T-cell (primary cell): ENCODE data around the gene RPL27. TPM values are rescaled to one million over a fixed set of nuclear protein-coding genes. Genes with fewer than 3 reads are reported as not detected.

Experiments used
- ATAC-seq, 4 experiments: fragments of 200-7000 bp in 3 of 4; fragments of 150-1000 bp in 1 of 4; cut with Tn5 transposase; replicated peaks in 1 of 4; 1 replicate in 3 of 4; 2 replicates in 1 of 4; pipeline ENCODE4 v1.10.0; 2021; ENCODE audit warnings: moderate library complexity in 3 of 4, mild to moderate bottlenecking in 2 of 4, moderate number of reproducible peaks in 1 of 4
- CTCF ChIA-PET, 2 donors: fragments of 300-600 bp; sonication (Branson Sonifier 250); formaldehyde crosslinking; loops; one replicate each; lab custom pipeline; 2022; ENCODE audit warnings: antibody characterized with exemption in 2 of 2; lab: Charles Lee
- POLR2A ChIA-PET, 2 donors: fragments of 300-600 bp; sonication (Branson Sonifier 250); formaldehyde crosslinking; loops; one replicate each; lab custom pipeline; 2022; ENCODE audit warnings: antibody characterized with exemption in 2 of 2; lab: Charles Lee
- DNase-seq, 35 experiments: peaks; one replicate each; pipeline versions ENCODE4 v3.0.0 to v3.0.0-alpha.2; 2013 to 2023
- H3K27ac ChIP-seq: one replicate; pipeline ENCODE4 v1.5.1; 2013; ENCODE audit warnings: low read length
- H3K27me3 ChIP-seq, 2 experiments: replicated peaks in 1 of 2; 1 replicate in 1 of 2; 2 replicates in 1 of 2; pipeline versions ENCODE4 v1.6.1 to v1.7.0; 2013; ENCODE audit warnings: low read length in 1 of 2, mixed read lengths in 1 of 2; ENCODE audit not compliant: control insufficient read depth in 2 of 2, insufficient read depth in 2 of 2; ENCODE audit errors: extremely low read depth in 1 of 2
- H3K36me3 ChIP-seq, 2 donors: 1 replicate in 1 of 2; 2 replicates in 1 of 2; pipeline versions ENCODE4 v1.6.1 to v1.7.0; 2013; ENCODE audit warnings: low read length in 1 of 2; ENCODE audit not compliant: control insufficient read depth in 2 of 2, insufficient read depth in 1 of 2; ENCODE audit errors: extremely low read depth in 1 of 2
- H3K4me1 ChIP-seq, 2 experiments: 1 replicate in 1 of 2; 2 replicates in 1 of 2; pipeline versions ENCODE4 v1.6.1 to v1.7.0; 2013; ENCODE audit warnings: low read length in 2 of 2, mixed read lengths in 1 of 2; ENCODE audit not compliant: insufficient read depth in 2 of 2, control insufficient read depth in 1 of 2; ENCODE audit errors: extremely low read depth in 1 of 2
- H3K4me3 ChIP-seq, 2 donors: 1 replicate in 1 of 2; 2 replicates in 1 of 2; pipeline versions ENCODE4 v1.5.1 to v1.7.0; 2013; ENCODE audit warnings: mild to moderate bottlenecking in 2 of 2, low read length in 1 of 2, moderate library complexity in 1 of 2; ENCODE audit not compliant: control insufficient read depth in 1 of 2; ENCODE audit errors: extremely low read depth in 1 of 2
- H3K9me3 ChIP-seq: 2 replicates; pipeline ENCODE4 v1.7.0; 2013
- H3K27ac Mint-ChIP-seq, 2 donors: one replicate each; pipeline ENCODE4 v1.8.0; 2020 to 2021; ENCODE audit warnings: mild to moderate bottlenecking in 2 of 2, mixed read lengths in 2 of 2
- H3K27me3 Mint-ChIP-seq, 2 donors: one replicate each; pipeline ENCODE4 v1.8.0; 2021 to 2022; ENCODE audit warnings: mixed read lengths in 2 of 2
- H3K36me3 Mint-ChIP-seq: one replicate; pipeline ENCODE4 v1.8.0; 2021; ENCODE audit warnings: mixed read lengths
- H3K4me1 Mint-ChIP-seq, 3 donors: one replicate each; pipeline ENCODE4 v1.8.0; 2020 to 2022; ENCODE audit warnings: mixed read lengths in 3 of 3, mild to moderate bottlenecking in 1 of 3
- H3K4me3 Mint-ChIP-seq, 3 donors: one replicate each; pipeline ENCODE4 v1.8.0; 2020 to 2022; ENCODE audit warnings: mild to moderate bottlenecking in 3 of 3, mixed read lengths in 3 of 3, moderate library complexity in 3 of 3
- H3K9me3 Mint-ChIP-seq, 3 donors: one replicate each; pipeline ENCODE4 v1.8.0; 2020 to 2022; ENCODE audit warnings: mixed read lengths in 3 of 3
- WGBS: methylation state at CpG from one replicate; pipeline ENCODE4 v1.1.5; 2013; ENCODE audit warnings: missing lambda C conversion rate; ENCODE audit not compliant: insufficient coverage; 5-methylcytosine and 5-hydroxymethylcytosine counted together
- total RNA-seq, 35 experiments: library from RNA in 6 of 35; stranded (reverse) in 6 of 35; fragments of 120-200 nt in 1 of 35; gene quantifications; one replicate each; pipeline versions ENCODE4 v1.2.1 to v1.2.4 and lab custom pipeline; 2013 to 2026

RPL27 gene
- total RNA-seq, 5 donors from 2014 or later (not counting 1 experiment from before 2014, with no cell fraction given) = 1,254 to 1,790 (median 1,710) TPM

- H3K4me3 ChIP-seq = no peak overlapping the region
- peaks cover 18% of the 10 kb centered on the region for H3K36me3 Mint-ChIP-seq
- ChIA-PET CTCF (no interaction called here), POLR2A (interaction anchor here in 1 of 2 donors (0.6 kb wide), 1 partner anchor 9 kb away, joined by 4 read pairs; the partner anchor contains the start of gene VAT1)
- DNase-seq (no peak), ATAC-seq (no peak)
- H3K4me1 ChIP-seq = peaks cover 0 to 14% of the 10 kb centered on the region in 2 experiments
- H3K4me1 Mint-ChIP-seq = peaks cover 14 to 19% (median 18%) of the 10 kb centered on the region in 3 donors
- WGBS = 92% methylated on average over 5 of the region's 8 CpGs
- no peaks in the 10 kb centered on the region for H3K9me3 Mint-ChIP-seq
- H3K27me3 Mint-ChIP-seq = no peaks in the 10 kb centered on the region
- no peaks in the 10 kb centered on the region for H3K9me3 ChIP-seq
- no peak overlapping the region for H3K4me3 Mint-ChIP-seq
- peaks cover 0 to 30% of the 10 kb centered on the region in 2 donors for H3K36me3 ChIP-seq
- peak overlapping the region in 1 of 2 donors; percentile 24 for H3K27ac Mint-ChIP-seq
- no peak overlapping the region for H3K27ac ChIP-seq
- H3K27me3 ChIP-seq = no peaks in the 10 kb centered on the region
Measured at GRCh38 chr17:43013296-43013695, 15.1 kb downstream of the RPL27 start.

- no peak overlapping the region for H3K4me3 Mint-ChIP-seq
- POLR2A ChIA-PET = no interaction called here
- Histone ChIP-seq H3K4me3 (no peak overlapping the region), H3K27ac (no peak overlapping the region), H3K4me1 (peaks cover 0 to 14% of the 10 kb centered on the region in 2 experiments), H3K9me3 (no peaks in the 10 kb centered on the region), H3K27me3 (no peaks in the 10 kb centered on the region), H3K36me3 (peaks cover 0 to 30% of the 10 kb centered on the region in 2 donors)
- H3K4me1 Mint-ChIP-seq = peaks cover 22 to 23% (median 23%) of the 10 kb centered on the region in 3 donors
- no peaks in the 10 kb centered on the region for H3K9me3 Mint-ChIP-seq
- no peaks in the 10 kb centered on the region for H3K27me3 Mint-ChIP-seq
- peak overlapping the region in 1 of 2 donors; percentile 68 for H3K27ac Mint-ChIP-seq
- H3K36me3 Mint-ChIP-seq = peaks cover 18% of the 10 kb centered on the region
- CTCF ChIA-PET = no interaction called here
- 99% methylated on average over 10 of the region's 12 CpGs for WGBS
- DNase-seq = no peak
- ATAC-seq = no peak
Measured at GRCh38 chr17:43014020-43014648, 15.9 kb downstream of the RPL27 start.

- 100% methylated on average over 1 of the region's 8 CpGs for WGBS
- H3K27ac ChIP-seq = no peak overlapping the region
- H3K4me1 ChIP-seq = peaks cover 6 to 17% of the 10 kb centered on the region in 2 experiments
- peaks cover 0 to 30% of the 10 kb centered on the region in 2 donors for H3K36me3 ChIP-seq
- ChIA-PET POLR2A (no interaction called here), CTCF (interaction anchor here in 1 of 2 donors (0.5 kb wide), 1 partner anchor 1026 kb away, joined by 4 read pairs; no protein-coding TSS in a partner anchor)
- H3K4me3 ChIP-seq = no peak overlapping the region
- Mint-ChIP-seq H3K27me3 (no peaks in the 10 kb centered on the region), H3K36me3 (peaks cover 18% of the 10 kb centered on the region), H3K9me3 (no peaks in the 10 kb centered on the region), H3K4me3 (no peak overlapping the region), H3K27ac (peak overlapping the region; percentile 59 to 68), H3K4me1 (peaks cover 30% of the 10 kb centered on the region in 3 donors)
- DNase-seq = no peak
- ATAC-seq = no peak
- H3K27me3 ChIP-seq = no peaks in the 10 kb centered on the region
- no peaks in the 10 kb centered on the region for H3K9me3 ChIP-seq
Measured at GRCh38 chr17:43014649-43015542, 16.7 kb downstream of the RPL27 start.

GRCh38 chr17:43015579-43015978 lies 17.4 kb downstream of the RPL27 start:
- H3K9me3 ChIP-seq = no peaks in the 10 kb centered on the region
- Mint-ChIP-seq H3K27me3 (no peaks in the 10 kb centered on the region), H3K36me3 (peaks cover 16% of the 10 kb centered on the region), H3K4me3 (no peak overlapping the region), H3K9me3 (no peaks in the 10 kb centered on the region), H3K27ac (peak overlapping the region in 1 of 2 donors; percentile 48), H3K4me1 (peaks cover 25 to 31% (median 30%) of the 10 kb centered on the region in 3 donors)
- ATAC-seq (no peak), DNase-seq (no peak)
- H3K4me3 ChIP-seq = no peak overlapping the region
- peaks cover 0 to 30% of the 10 kb centered on the region in 2 donors for H3K36me3 ChIP-seq
- no peak overlapping the region for H3K27ac ChIP-seq
- peaks cover 6 to 24% of the 10 kb centered on the region in 2 experiments for H3K4me1 ChIP-seq
- POLR2A ChIA-PET = no interaction called here
- CTCF ChIA-PET = no interaction called here
- WGBS = 83% methylated on average over 5 of the region's 9 CpGs
- no peaks in the 10 kb centered on the region for H3K27me3 ChIP-seq

GRCh38 chr17:43016216-43016615 lies 18.0 kb downstream of the RPL27 start:
- peaks cover 29 to 34% (median 33%) of the 10 kb centered on the region in 3 donors for H3K4me1 Mint-ChIP-seq
- H3K27ac Mint-ChIP-seq = peak overlapping the region in 1 of 2 donors; percentile 48
- H3K36me3 Mint-ChIP-seq = peaks cover 15% of the 10 kb centered on the region
- 96% methylated on average over 7 of the region's 7 CpGs for WGBS
- Histone ChIP-seq H3K4me3 (no peak overlapping the region), H3K9me3 (no peaks in the 10 kb centered on the region), H3K4me1 (peaks cover 6 to 30% of the 10 kb centered on the region in 2 experiments), H3K27me3 (no peaks in the 10 kb centered on the region), H3K27ac (no peak overlapping the region), H3K36me3 (peaks cover 0 to 28% of the 10 kb centered on the region in 2 donors)
- no peaks in the 10 kb centered on the region for H3K27me3 Mint-ChIP-seq
- H3K9me3 Mint-ChIP-seq = no peaks in the 10 kb centered on the region
- no peak overlapping the region for H3K4me3 Mint-ChIP-seq
- CTCF ChIA-PET = no interaction called here
- POLR2A ChIA-PET = no interaction called here
- DNase-seq (no peak), ATAC-seq (no peak)
